Natural killer cell (primary cell): ENCODE data around the gene PES1. TPM values are rescaled to one million over a fixed set of nuclear protein-coding genes. Genes with fewer than 3 reads are reported as not detected.

Experiments
- ATAC-seq, 3 donors: fragments of 150-1000 bp in 2 of 3; fragments of 200-7000 bp in 1 of 3; cut with Tn5 transposase; 1 replicate in 1 of 3; 2 replicates in 2 of 3; pipeline ENCODE4 v1.10.0; 2021; ENCODE audit warnings: mild to moderate bottlenecking in 2 of 3, moderate library complexity in 2 of 3
- DNase-seq, 2 donors: peaks; one replicate each; pipeline versions ENCODE4 v3.0.0 to v3.0.0-alpha.2; 2013 to 2021; ENCODE audit warnings: mixed read lengths in 1 of 2
- H3K27ac ChIP-seq: one replicate; pipeline ENCODE4 v1.5.1; 2013; ENCODE audit warnings: mild to moderate bottlenecking, low read length
- H3K27me3 ChIP-seq: one replicate; pipeline ENCODE4 v1.6.1; 2013; ENCODE audit warnings: low read length; ENCODE audit not compliant: control insufficient read depth, insufficient read depth
- H3K36me3 ChIP-seq: one replicate; pipeline ENCODE4 v1.6.1; 2013; ENCODE audit warnings: low read length; ENCODE audit not compliant: control insufficient read depth, insufficient read depth
- H3K4me1 ChIP-seq: one replicate; pipeline ENCODE4 v1.6.1; 2013; ENCODE audit warnings: low read length; ENCODE audit not compliant: control insufficient read depth, insufficient read depth
- H3K4me3 ChIP-seq: one replicate; pipeline ENCODE4 v1.5.1; 2013; ENCODE audit warnings: low read length
- H3K9me3 ChIP-seq: one replicate; pipeline ENCODE4 v1.6.1; 2013; ENCODE audit warnings: low read length; ENCODE audit not compliant: control insufficient read depth, insufficient read depth
- H3K27ac Mint-ChIP-seq, 2 donors: one replicate each; pipeline ENCODE4 v1.8.0; 2022; ENCODE audit warnings: mild to moderate bottlenecking in 2 of 2, mixed read lengths in 2 of 2, moderate library complexity in 1 of 2
- H3K27me3 Mint-ChIP-seq, 2 donors: one replicate each; pipeline ENCODE4 v1.8.0; 2022; ENCODE audit warnings: low read depth in 2 of 2, mixed read lengths in 2 of 2
- H3K36me3 Mint-ChIP-seq: one replicate; pipeline ENCODE4 v1.8.0; 2022; ENCODE audit warnings: mixed read lengths
- H3K4me1 Mint-ChIP-seq, 2 donors: one replicate each; pipeline ENCODE4 v1.8.0; 2022; ENCODE audit warnings: mixed read lengths in 2 of 2
- H3K4me3 Mint-ChIP-seq: one replicate; pipeline ENCODE4 v1.8.0; 2022; ENCODE audit warnings: mild to moderate bottlenecking, moderate library complexity, mixed read lengths
- H3K9me3 Mint-ChIP-seq, 2 donors: one replicate each; pipeline ENCODE4 v1.8.0; 2022; ENCODE audit warnings: mixed read lengths in 2 of 2
- WGBS: methylation state at CpG from one replicate; pipeline ENCODE4 v1.1.7; 2013; ENCODE audit warnings: missing lambda C conversion rate; ENCODE audit not compliant: insufficient coverage; 5-methylcytosine and 5-hydroxymethylcytosine counted together
- intact Hi-C: fragments of 100-400 bp; cut with micrococcal nuclease; formaldehyde crosslinking; loops from one replicate; pipeline ENCODE4 v1.14.2; 2022
- total RNA-seq, 4 donors: library from RNA; stranded (reverse); fragments of 120-200 nt in 1 of 4; gene quantifications; one replicate each; pipeline versions ENCODE4 v1.2.3 to v1.2.4, GENCODE V29; 2013 to 2022
- TF ChIP-seq, protein P1 (sequence below): fragments of 200-600 bp; IDR thresholded peaks from one replicate; pipeline ENCODE4 v1.8.0; 2022; ENCODE audit warnings: antibody characterized with exemption

PES1 gene
- total RNA-seq, 3 donors from 2014 or later (not counting 1 experiment from before 2014, with no cell fraction given), result 30.9 to 39.7 (median 34.9) TPM

DNA sequence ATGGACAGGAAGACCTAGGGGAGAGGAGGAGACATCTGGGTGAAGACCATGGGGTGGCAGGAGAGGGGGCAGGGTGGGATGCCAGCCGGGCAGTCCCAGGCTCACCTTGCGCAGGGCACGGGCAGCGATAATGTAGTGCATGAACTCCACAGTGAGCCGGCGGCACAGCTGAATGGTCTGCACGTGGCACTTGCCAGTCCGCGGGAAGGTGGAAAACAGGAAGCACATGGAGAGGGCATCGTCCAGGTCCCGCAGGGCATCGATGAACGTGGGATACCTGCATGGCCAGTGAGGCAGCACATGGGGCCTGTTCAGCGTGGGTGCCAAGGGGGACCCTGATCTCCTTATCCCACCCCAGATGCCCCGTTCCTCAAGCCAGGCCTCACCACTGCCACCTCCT lies 7.3 kb downstream of the PES1 start:
- H3K4me1 ChIP-seq, result no peaks in the 10 kb centered on the region
- H3K36me3 Mint-ChIP-seq, result no peaks in the 10 kb centered on the region
- H3K27me3 Mint-ChIP-seq, result no peaks in the 10 kb centered on the region
- H3K27ac Mint-ChIP-seq, result no peak overlapping the region
- TF ChIP-seq, protein P1, sequence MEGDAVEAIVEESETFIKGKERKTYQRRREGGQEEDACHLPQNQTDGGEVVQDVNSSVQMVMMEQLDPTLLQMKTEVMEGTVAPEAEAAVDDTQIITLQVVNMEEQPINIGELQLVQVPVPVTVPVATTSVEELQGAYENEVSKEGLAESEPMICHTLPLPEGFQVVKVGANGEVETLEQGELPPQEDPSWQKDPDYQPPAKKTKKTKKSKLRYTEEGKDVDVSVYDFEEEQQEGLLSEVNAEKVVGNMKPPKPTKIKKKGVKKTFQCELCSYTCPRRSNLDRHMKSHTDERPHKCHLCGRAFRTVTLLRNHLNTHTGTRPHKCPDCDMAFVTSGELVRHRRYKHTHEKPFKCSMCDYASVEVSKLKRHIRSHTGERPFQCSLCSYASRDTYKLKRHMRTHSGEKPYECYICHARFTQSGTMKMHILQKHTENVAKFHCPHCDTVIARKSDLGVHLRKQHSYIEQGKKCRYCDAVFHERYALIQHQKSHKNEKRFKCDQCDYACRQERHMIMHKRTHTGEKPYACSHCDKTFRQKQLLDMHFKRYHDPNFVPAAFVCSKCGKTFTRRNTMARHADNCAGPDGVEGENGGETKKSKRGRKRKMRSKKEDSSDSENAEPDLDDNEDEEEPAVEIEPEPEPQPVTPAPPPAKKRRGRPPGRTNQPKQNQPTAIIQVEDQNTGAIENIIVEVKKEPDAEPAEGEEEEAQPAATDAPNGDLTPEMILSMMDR, result no peak
- H3K9me3 ChIP-seq, result no peaks in the 10 kb centered on the region
- intact Hi-C loops, result no loop called here
- H3K9me3 Mint-ChIP-seq, result no peaks in the 10 kb centered on the region
- no peak overlapping the region for H3K4me3 ChIP-seq
- H3K4me1 Mint-ChIP-seq, result no peaks in the 10 kb centered on the region
- no peak overlapping the region for H3K27ac ChIP-seq
- ATAC-seq (no peak), DNase-seq (no peak)
- no peaks in the 10 kb centered on the region for H3K27me3 ChIP-seq
- WGBS, result 97% methylated on average over 15 of the region's 15 CpGs
- no peak overlapping the region for H3K4me3 Mint-ChIP-seq
- H3K36me3 ChIP-seq, result peaks cover 92% of the 10 kb centered on the region

DNA sequence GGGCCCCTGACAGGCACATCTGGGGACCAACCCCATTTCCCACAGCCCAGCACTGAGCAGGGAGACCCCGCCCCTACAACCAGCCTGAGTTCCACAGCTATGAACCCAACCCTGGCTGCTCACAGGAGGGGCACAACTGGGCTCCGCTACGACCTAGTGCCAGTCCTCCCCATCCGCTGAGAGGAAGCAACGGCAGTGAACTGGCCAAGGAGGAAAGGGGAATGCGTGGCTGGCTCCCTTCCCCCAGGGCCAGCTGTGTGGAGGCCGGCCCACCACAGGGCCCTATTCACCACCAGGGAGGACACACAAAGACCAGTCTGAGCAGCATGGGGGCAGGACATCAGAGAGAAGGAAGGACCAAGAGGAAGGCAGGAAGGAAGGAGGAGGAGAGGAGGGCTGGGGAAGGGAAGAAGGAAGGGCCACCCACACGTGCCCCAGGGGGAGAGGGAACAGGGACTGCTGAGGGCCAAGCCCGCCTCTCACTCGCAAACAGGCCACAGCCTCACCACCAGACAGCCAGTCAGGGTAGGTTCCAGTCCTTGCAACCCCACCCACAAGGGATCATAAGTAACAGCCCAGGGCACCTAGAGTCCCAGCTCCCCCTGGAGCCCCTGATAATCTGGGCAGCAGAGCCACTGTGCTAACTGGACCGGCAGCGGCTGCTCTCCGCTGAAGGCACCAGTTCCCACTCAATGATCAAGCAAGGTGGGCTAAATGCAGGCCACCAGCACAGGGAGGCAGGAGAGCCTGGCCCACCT lies 8.7 kb downstream of the PES1 start:
- Histone ChIP-seq H3K36me3 (peaks cover 91% of the 10 kb centered on the region), H3K27ac (no peak overlapping the region), H3K4me1 (no peaks in the 10 kb centered on the region), H3K4me3 (no peak overlapping the region), H3K9me3 (no peaks in the 10 kb centered on the region), H3K27me3 (no peaks in the 10 kb centered on the region)
- H3K27me3 Mint-ChIP-seq, result no peaks in the 10 kb centered on the region
- no peak for DNase-seq
- no peaks in the 10 kb centered on the region for H3K36me3 Mint-ChIP-seq
- ATAC-seq, result no peak
- no peaks in the 10 kb centered on the region for H3K9me3 Mint-ChIP-seq
- WGBS, result 96% methylated on average over 12 of the region's 13 CpGs
- no peak overlapping the region for H3K27ac Mint-ChIP-seq
- no peaks in the 10 kb centered on the region for H3K4me1 Mint-ChIP-seq
- no peak overlapping the region for H3K4me3 Mint-ChIP-seq
- TF ChIP-seq, protein P1, result no peak
- intact Hi-C loops, result no loop called here

DNA sequence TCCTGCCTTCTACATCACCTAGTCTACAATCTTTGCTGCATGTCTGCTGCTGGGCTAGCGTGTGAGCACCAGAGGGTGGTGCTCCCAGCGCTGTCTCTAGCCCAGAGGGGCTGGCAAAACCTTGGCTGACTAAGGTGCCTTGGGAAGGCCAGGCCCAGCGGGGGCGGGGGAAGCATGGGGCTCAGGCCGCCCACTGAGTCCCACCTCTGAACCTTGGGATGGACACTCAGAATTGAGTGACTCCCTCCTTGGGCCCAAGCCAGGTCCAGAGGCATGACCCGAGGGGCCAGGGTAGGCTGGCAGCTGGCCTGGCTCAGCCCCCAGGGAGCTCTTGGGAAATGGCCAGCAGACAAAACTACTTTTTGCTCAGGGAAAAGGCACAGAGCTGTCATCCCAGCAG lies 9.7 kb downstream of the PES1 start:
- H3K27ac ChIP-seq, result no peak overlapping the region
- Mint-ChIP-seq H3K4me3 (no peak overlapping the region), H3K27ac (no peak overlapping the region), H3K4me1 (no peaks in the 10 kb centered on the region), H3K27me3 (no peaks in the 10 kb centered on the region), H3K9me3 (no peaks in the 10 kb centered on the region), H3K36me3 (no peaks in the 10 kb centered on the region)
- H3K4me3 ChIP-seq, result no peak overlapping the region
- WGBS, result 97% methylated on average over 6 of the region's 6 CpGs
- peaks cover 88% of the 10 kb centered on the region for H3K36me3 ChIP-seq
- no peak for DNase-seq
- H3K27me3 ChIP-seq, result no peaks in the 10 kb centered on the region
- TF ChIP-seq, protein P1, result no peak
- H3K9me3 ChIP-seq, result no peaks in the 10 kb centered on the region
- intact Hi-C loops, result no loop called here
- no peaks in the 10 kb centered on the region for H3K4me1 ChIP-seq
- ATAC-seq, result no peak

DNA sequence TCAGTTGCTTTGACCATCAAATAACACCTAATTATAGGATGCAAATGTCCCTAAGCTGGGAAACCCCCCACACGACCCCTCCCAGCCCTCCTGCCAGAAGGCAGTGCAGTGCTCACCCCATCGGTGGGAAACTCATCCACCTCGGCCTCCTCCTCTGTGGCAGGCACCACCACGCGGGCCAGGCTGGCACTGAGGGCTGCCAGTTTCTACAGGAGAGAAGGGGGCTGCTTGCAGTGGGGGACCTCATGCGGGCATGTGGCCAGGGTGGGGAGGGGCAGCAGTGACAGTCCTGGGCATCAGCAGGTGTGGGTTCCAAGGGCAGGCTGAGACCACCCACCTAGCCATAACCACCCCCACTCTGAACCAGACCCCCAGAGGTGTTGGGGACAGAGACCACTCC lies 10.8 kb downstream of the PES1 start:
- no peak overlapping the region for H3K4me3 ChIP-seq
- Mint-ChIP-seq H3K9me3 (no peaks in the 10 kb centered on the region), H3K4me1 (no peaks in the 10 kb centered on the region), H3K36me3 (no peaks in the 10 kb centered on the region), H3K27me3 (no peaks in the 10 kb centered on the region), H3K4me3 (no peak overlapping the region), H3K27ac (no peak overlapping the region)
- H3K36me3 ChIP-seq, result peaks cover 88% of the 10 kb centered on the region
- H3K27ac ChIP-seq, result no peak overlapping the region
- no peaks in the 10 kb centered on the region for H3K27me3 ChIP-seq
- DNase-seq (no peak), ATAC-seq (no peak)
- no peaks in the 10 kb centered on the region for H3K4me1 ChIP-seq
- no peaks in the 10 kb centered on the region for H3K9me3 ChIP-seq
- TF ChIP-seq, protein P1, result no peak
- WGBS, result 97% methylated on average over 6 of the region's 6 CpGs
- intact Hi-C loops, result no loop called here
